GOT3 (cell line): ENCODE data around the gene CLCF1.
"Not testable (repeated sequence)": the region's sequence is repeated elsewhere in the genome, so short reads cannot be mapped to it uniquely, and the experiment has no call there.

Experiments used
- DNase-seq: peaks from one replicate; lab custom pipeline; 2025; ENCODE audit warnings: mixed read lengths; lab: John Stamatoyannopoulos, UW

Gene CLCF1

GRCh38 chr11:67408437-67409200 is 35.2 kb upstream of the CLCF1 start:
- DNase-seq, result no peak

GRCh38 chr11:67407688-67408163 is 34.3 kb upstream of the CLCF1 start:
- DNase-seq, result no peak

- DNase-seq, result no peak
These were observed 33.7 kb upstream of the CLCF1 start for GRCh38 chr11:67406969-67407687.

GRCh38 chr11:67406420-67406968 is 33.1 kb upstream of the CLCF1 start:
- DNase-seq, result no peak

GRCh38 chr11:67405688-67406339 is 32.4 kb upstream of the CLCF1 start:
- no peak for DNase-seq

GRCh38 chr11:67405196-67405567 is 31.8 kb upstream of the CLCF1 start:
- DNase-seq, result no peak

- DNase-seq, result no peak
These were observed 31.3 kb upstream of the CLCF1 start for GRCh38 chr11:67404515-67405195.

GRCh38 chr11:67403085-67403484 is 29.7 kb upstream of the CLCF1 start:
- DNase-seq, result not testable (repeated sequence)

GRCh38 chr11:67402192-67402839 is 28.9 kb upstream of the CLCF1 start:
- not testable (repeated sequence) for DNase-seq

- peak; percentile 79 for DNase-seq
These were observed 28.2 kb upstream of the CLCF1 start, which contains the start of gene PPP1CA for GRCh38 chr11:67401495-67402191. Gene PPP1CA (minus strand): TSS chr11:67401858. CDS start chr11:67401782, 76 bp downstream.

GRCh38 chr11:67400942-67401494 is 27.6 kb upstream of the CLCF1 start:
- DNase-seq, result no peak

GRCh38 chr11:67400251-67400941 is 27.0 kb upstream of the CLCF1 start:
- no peak for DNase-seq

- DNase-seq, result no peak
These were observed 25.5 kb upstream of the CLCF1 start for GRCh38 chr11:67398661-67399563.

- DNase-seq, result no peak
These were observed 24.7 kb upstream of the CLCF1 start for GRCh38 chr11:67397986-67398660.

- no peak for DNase-seq
These were observed 24.1 kb upstream of the CLCF1 start for GRCh38 chr11:67397536-67397935.

- DNase-seq, result no peak
These were observed 23.4 kb upstream of the CLCF1 start for GRCh38 chr11:67396587-67397389.

- no peak for DNase-seq
These were observed 22.8 kb upstream of the CLCF1 start for GRCh38 chr11:67396259-67396581.
